HepG2 (cell line): ENCODE measurements around the gene CLIC1. TPM values are rescaled to one million over a fixed set of nuclear protein-coding genes. Genes with fewer than 3 reads are reported as not detected.

ENCODE experiments used
- ADNP ChIP-seq: sonication (generic); formaldehyde crosslinking; IDR thresholded peaks from 2 replicates; pipeline ENCODE4 v1.4.0; 2020; ENCODE audit warnings: missing genetic modification reagents
- CBX2 ChIP-seq, 2 experiments: fragments of 200-600 bp in 1 of 2; sonication (generic); formaldehyde crosslinking in 1 of 2; IDR thresholded peaks; 2 replicates each; pipeline versions ENCODE4 v1.7.0 to v1.8.1; 2018 to 2022; ENCODE audit warnings: low read depth in 2 of 2, low read length in 1 of 2, mild to moderate bottlenecking in 1 of 2, missing genetic modification reagents in 1 of 2
- DMAP1 ChIP-seq: IDR thresholded peaks from 2 replicates; pipeline ENCODE4 v1.6.1; 2016
- DRAP1 ChIP-seq: IDR thresholded peaks from 2 replicates; pipeline ENCODE4 v1.6.1; 2016; ENCODE audit warnings: missing genetic modification reagents, missing compliant biosample characterization
- PAXIP1 ChIP-seq: sonication (generic); formaldehyde crosslinking; conservative IDR thresholded peaks from 2 replicates; pipeline ENCODE4 v1.4.0; 2020; ENCODE audit warnings: mild to moderate bottlenecking, missing genetic modification reagents, moderate library complexity
- ZC3H4 ChIP-seq: sonication (generic); formaldehyde crosslinking; IDR thresholded peaks from 2 replicates; pipeline ENCODE4 v1.4.0; 2020; ENCODE audit warnings: missing genetic modification reagents, borderline replicate concordance
- ZNF10 ChIP-seq: sonication (generic); formaldehyde crosslinking; IDR thresholded peaks from 2 replicates; pipeline ENCODE4 v1.4.0; 2020; ENCODE audit warnings: mild to moderate bottlenecking, low read depth, missing genetic modification reagents, borderline replicate concordance
- ZNF274 ChIP-seq: sonication (generic); formaldehyde crosslinking; IDR thresholded peaks from 2 replicates; pipeline ENCODE4 v1.5.1; 2020; ENCODE audit warnings: mild to moderate bottlenecking, missing genetic modification reagents
- ZNF292 ChIP-seq: sonication (generic); formaldehyde crosslinking; IDR thresholded peaks from 2 replicates; pipeline ENCODE4 v1.8.1; 2022; ENCODE audit warnings: mild to moderate bottlenecking, low read depth, missing genetic modification reagents, borderline replicate concordance
- ZNF407 ChIP-seq: sonication (generic); formaldehyde crosslinking; IDR thresholded peaks from one replicate; pipeline ENCODE4 v1.5.1; 2020; ENCODE audit warnings: mild to moderate bottlenecking, missing genetic modification reagents; ENCODE audit errors: not compliant biosample characterization
- polyA plus RNA-seq, 8 experiments: library from polyadenylated mRNA; depleted of rRNA in 3 of 8; stranded (reverse) in 7 of 8; unstranded in 1 of 8; fragments of >200 nt; fragmentation: Illumina TruSeq in 4 of 8; extraction: Trizol in 4 of 8; gene quantifications; 2 replicates each; pipeline versions ENCODE4 v1.2.1 to v1.2.3, GENCODE V29; 2011 to 2016; ENCODE audit warnings: low read depth in 4 of 8, missing spikeins in 1 of 8, mixed read lengths in 1 of 8; ENCODE audit not compliant: insufficient read depth in 1 of 8
- total RNA-seq, 5 experiments: library from RNA; depleted of rRNA; stranded (reverse); fragments of >200 nt; fragmentation: Illumina TruSeq; extraction: Trizol; gene quantifications; 2 replicates each; pipeline ENCODE4 v1.2.3, GENCODE V29; 2016; ENCODE audit warnings: low read depth in 1 of 5
- TF ChIP-seq, protein P1 (sequence below): sonication (generic); formaldehyde crosslinking; IDR thresholded peaks from 2 replicates; pipeline ENCODE4 v1.9.0; 2021; ENCODE audit warnings: missing genetic modification reagents, mild to moderate bottlenecking, borderline replicate concordance
- TF ChIP-seq, protein P2 (sequence below): sonication (generic); formaldehyde crosslinking; IDR thresholded peaks from 2 replicates; pipeline ENCODE4 v1.5.0; 2020; ENCODE audit warnings: missing genetic modification reagents, mild to moderate bottlenecking, borderline replicate concordance

The CLIC1 gene
- total and polyA plus RNA-seq, 2 of the 13 experiments (the other 11 are each of a cell fraction or from before 2014, with no cell fraction given) = 602 to 891 TPM

- TF ChIP-seq PAXIP1 (CRISPR knock-in tag) (0 out of 2 replicates have a peak, but pooled peaks have one; percentile 26), ZC3H4 (CRISPR knock-in tag) (no peak), ZNF10 (CRISPR knock-in tag) (no peak), ADNP (CRISPR knock-in tag) (no peak), DRAP1 (CRISPR knock-in tag) (peak; percentile 94), DMAP1 (CRISPR knock-in tag) (no peak), ZNF292 (no peak; the same call in 1 of the 2 replicates), ZNF274 (CRISPR knock-in tag) (peak; percentile 88), CBX2 (IDR thresholded peaks at IDR 0.05; ENCODE audit: low read depth, low read length) (no peak), CBX2 (CRISPR knock-in tag; IDR thresholded peaks at IDR 0.05; ENCODE audit: low read depth) (no peak), ZNF407 (CRISPR knock-in tag) (peak; percentile 88)
- TF ChIP-seq, protein P1, sequence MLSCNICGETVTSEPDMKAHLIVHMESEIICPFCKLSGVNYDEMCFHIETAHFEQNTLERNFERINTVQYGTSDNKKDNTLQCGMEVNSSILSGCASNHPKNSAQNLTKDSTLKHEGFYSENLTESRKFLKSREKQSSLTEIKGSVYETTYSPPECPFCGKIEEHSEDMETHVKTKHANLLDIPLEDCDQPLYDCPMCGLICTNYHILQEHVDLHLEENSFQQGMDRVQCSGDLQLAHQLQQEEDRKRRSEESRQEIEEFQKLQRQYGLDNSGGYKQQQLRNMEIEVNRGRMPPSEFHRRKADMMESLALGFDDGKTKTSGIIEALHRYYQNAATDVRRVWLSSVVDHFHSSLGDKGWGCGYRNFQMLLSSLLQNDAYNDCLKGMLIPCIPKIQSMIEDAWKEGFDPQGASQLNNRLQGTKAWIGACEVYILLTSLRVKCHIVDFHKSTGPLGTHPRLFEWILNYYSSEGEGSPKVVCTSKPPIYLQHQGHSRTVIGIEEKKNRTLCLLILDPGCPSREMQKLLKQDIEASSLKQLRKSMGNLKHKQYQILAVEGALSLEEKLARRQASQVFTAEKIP (CRISPR knock-in tag) = no peak
- TF ChIP-seq, protein P2, sequence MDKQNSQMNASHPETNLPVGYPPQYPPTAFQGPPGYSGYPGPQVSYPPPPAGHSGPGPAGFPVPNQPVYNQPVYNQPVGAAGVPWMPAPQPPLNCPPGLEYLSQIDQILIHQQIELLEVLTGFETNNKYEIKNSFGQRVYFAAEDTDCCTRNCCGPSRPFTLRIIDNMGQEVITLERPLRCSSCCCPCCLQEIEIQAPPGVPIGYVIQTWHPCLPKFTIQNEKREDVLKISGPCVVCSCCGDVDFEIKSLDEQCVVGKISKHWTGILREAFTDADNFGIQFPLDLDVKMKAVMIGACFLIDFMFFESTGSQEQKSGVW = no peak
Measured at GRCh38 chr6:31765910-31766794, 29.8 kb upstream of the CLIC1 start (continued).
